SU-DHL-6 (cell line): ENCODE data around the gene TMEM175.

Experiments used
- CTCF ChIP-seq: fragments of 200-600 bp; sonication (generic); IDR thresholded peaks from one replicate; pipeline ENCODE4 v1.5.1; 2017; ENCODE audit warnings: antibody characterized with exemption, mild to moderate bottlenecking, low read length, moderate library complexity; ENCODE audit not compliant: insufficient read depth, poor library complexity, severe bottlenecking
- EZH2phosphoT487 ChIP-seq: fragments of 200-600 bp; sonication (generic), shearing (Covaris generic); conservative IDR thresholded peaks from 2 replicates; pipeline ENCODE4 v1.6.1; 2018; ENCODE audit warnings: mild to moderate bottlenecking, antibody characterized with exemption, low read length, moderate library complexity, mixed read lengths

GRCh38 chr4:984336-985054 is 52.2 kb downstream of the TMEM175 start:
- TF ChIP-seq CTCF: no peak
- TF ChIP-seq EZH2phosphoT487: no peak
